Sigmoid colon (tissue), 7 donors: ENCODE measurements around the gene METTL27. TPM values are rescaled to one million over a fixed set of nuclear protein-coding genes. Genes with fewer than 3 reads are reported as not detected.
"Not testable (repeated sequence)": the region's sequence is repeated elsewhere in the genome, so short reads cannot be mapped to it uniquely, and the experiment has no call there.

ENCODE experiments used
- DNase-seq: peaks from one replicate; pipeline ENCODE4 v3.0.0-alpha.2; 2019
- H3K27ac ChIP-seq, 4 donors: fragments of 200-600 bp; sonication (generic); one replicate each; pipeline ENCODE4 v1.5.1; 2016 to 2019; ENCODE audit warnings: mild to moderate bottlenecking in 1 of 4
- H3K27me3 ChIP-seq, 3 donors: fragments of 200-600 bp; sonication (generic); one replicate each; pipeline ENCODE4 v1.5.1; 2019; ENCODE audit warnings: mild to moderate bottlenecking in 1 of 3
- H3K36me3 ChIP-seq, 4 donors: fragments of 200-600 bp; sonication (generic); one replicate each; pipeline ENCODE4 v1.5.1; 2016 to 2019
- H3K4me1 ChIP-seq, 4 donors: fragments of 200-600 bp; sonication (generic); one replicate each; pipeline ENCODE4 v1.5.1; 2017 to 2019
- H3K4me3 ChIP-seq, 4 donors: fragments of 200-600 bp; sonication (generic); one replicate each; pipeline ENCODE4 v1.5.1; 2017 to 2019; ENCODE audit warnings: mild to moderate bottlenecking in 2 of 4, moderate library complexity in 1 of 4
- H3K9me3 ChIP-seq, 4 donors: fragments of 200-600 bp in 3 of 4; sonication (generic) in 3 of 4; one replicate each; pipeline versions ENCODE4 v1.5.1 to v1.6.1; 2013 to 2019
- EP300 ChIP-seq, 4 donors: sonication (generic); formaldehyde crosslinking; IDR thresholded peaks; one replicate each; pipeline ENCODE4 v1.6.1; 2017; ENCODE audit warnings: antibody characterized with exemption in 4 of 4
- POLR2A ChIP-seq, 2 donors: fragments of 450-650 bp; IDR thresholded peaks; one replicate each; pipeline ENCODE4 v1.6.1; 2016; ENCODE audit warnings: antibody characterized with exemption in 2 of 2, mild to moderate bottlenecking in 2 of 2, moderate library complexity in 2 of 2
- POLR2AphosphoS5 ChIP-seq, 4 donors: sonication (generic); formaldehyde crosslinking; IDR thresholded peaks; one replicate each; pipeline ENCODE4 v1.6.1; 2017; ENCODE audit warnings: antibody characterized with exemption in 4 of 4
- WGBS, 2 donors: extraction: QIAGEN DNeasy Blood & Tissue Kit; methylation state at CpG; one replicate each; pipeline ENCODE4 v1.1.7; 2013; 5-methylcytosine and 5-hydroxymethylcytosine counted together
- intact Hi-C: fragments of 100-400 bp; cut with DNase I; formaldehyde crosslinking; loops from one replicate; pipeline ENCODE4 v1.15.1; 2023
- polyA plus RNA-seq, 3 donors: library from polyadenylated mRNA; stranded (reverse); fragments of 200-250 nt; gene quantifications; one replicate each; pipeline ENCODE4 v1.2.3, GENCODE V29; 2013
- total RNA-seq, 4 donors: library from RNA; depleted of rRNA; stranded (reverse); fragments of >200 nt; gene quantifications; one replicate each; pipeline ENCODE4 v1.1.0, GENCODE V29; 2016
- TF ChIP-seq, protein P1 (sequence below), 4 experiments: fragments of 450-650 bp in 3 of 4; fragments of 200-600 bp in 1 of 4; IDR thresholded peaks; one replicate each; pipeline ENCODE4 v1.5.1; 2016 to 2019; ENCODE audit warnings: antibody characterized with exemption in 4 of 4, mild to moderate bottlenecking in 3 of 4, moderate library complexity in 2 of 4
- donor health status: healthy with polysubstance abuse.
- donor health status: Bipolar disorder and iron deficiency.
- donor health status: healthy.

METTL27 gene
- total and polyA plus RNA-seq, 7 donors = 0.99 to 12.3 (median 2.9) TPM

DNA sequence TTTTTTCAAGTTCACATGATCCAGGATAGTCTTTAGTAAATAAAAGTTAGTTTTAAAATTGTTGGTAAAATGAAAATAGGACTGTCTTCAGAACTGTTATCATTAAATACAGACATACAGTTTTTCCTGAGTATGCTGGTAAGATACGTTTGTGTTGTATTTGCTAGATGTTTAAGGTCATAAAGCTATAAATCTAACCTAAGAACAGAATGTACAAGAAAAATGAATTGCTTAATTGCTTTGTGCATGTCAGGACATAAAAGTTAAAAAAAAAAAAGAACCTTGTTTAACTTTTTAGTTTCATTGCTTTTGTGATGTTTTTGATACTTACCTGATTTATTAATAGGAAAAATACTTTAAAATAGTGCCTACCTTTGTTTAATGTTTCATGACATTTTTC is 40.7 kb downstream of the METTL27 start:
- Histone ChIP-seq H3K4me3 (no peak overlapping the region), H3K9me3 (no peaks in the 10 kb centered on the region), H3K27me3 (no peaks in the 10 kb centered on the region), H3K4me1 (no peaks in the 10 kb centered on the region), H3K36me3 (no peaks in the 10 kb centered on the region), H3K27ac (no peak overlapping the region)
- intact Hi-C loops = no loop called here
- TF ChIP-seq, protein P1, sequence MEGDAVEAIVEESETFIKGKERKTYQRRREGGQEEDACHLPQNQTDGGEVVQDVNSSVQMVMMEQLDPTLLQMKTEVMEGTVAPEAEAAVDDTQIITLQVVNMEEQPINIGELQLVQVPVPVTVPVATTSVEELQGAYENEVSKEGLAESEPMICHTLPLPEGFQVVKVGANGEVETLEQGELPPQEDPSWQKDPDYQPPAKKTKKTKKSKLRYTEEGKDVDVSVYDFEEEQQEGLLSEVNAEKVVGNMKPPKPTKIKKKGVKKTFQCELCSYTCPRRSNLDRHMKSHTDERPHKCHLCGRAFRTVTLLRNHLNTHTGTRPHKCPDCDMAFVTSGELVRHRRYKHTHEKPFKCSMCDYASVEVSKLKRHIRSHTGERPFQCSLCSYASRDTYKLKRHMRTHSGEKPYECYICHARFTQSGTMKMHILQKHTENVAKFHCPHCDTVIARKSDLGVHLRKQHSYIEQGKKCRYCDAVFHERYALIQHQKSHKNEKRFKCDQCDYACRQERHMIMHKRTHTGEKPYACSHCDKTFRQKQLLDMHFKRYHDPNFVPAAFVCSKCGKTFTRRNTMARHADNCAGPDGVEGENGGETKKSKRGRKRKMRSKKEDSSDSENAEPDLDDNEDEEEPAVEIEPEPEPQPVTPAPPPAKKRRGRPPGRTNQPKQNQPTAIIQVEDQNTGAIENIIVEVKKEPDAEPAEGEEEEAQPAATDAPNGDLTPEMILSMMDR (IDR thresholded peaks at IDR 0.05) = no peak
- no peak for TF ChIP-seq POLR2A (IDR thresholded peaks at IDR 0.05)
- TF ChIP-seq POLR2AphosphoS5 (IDR thresholded peaks at IDR 0.05) = no peak
- TF ChIP-seq EP300 (IDR thresholded peaks at IDR 0.05) = no peak
- WGBS, 2 donors = 6 to 25% methylated on average over 1 of the region's 1 CpG
- DNase-seq = no peak

DNA sequence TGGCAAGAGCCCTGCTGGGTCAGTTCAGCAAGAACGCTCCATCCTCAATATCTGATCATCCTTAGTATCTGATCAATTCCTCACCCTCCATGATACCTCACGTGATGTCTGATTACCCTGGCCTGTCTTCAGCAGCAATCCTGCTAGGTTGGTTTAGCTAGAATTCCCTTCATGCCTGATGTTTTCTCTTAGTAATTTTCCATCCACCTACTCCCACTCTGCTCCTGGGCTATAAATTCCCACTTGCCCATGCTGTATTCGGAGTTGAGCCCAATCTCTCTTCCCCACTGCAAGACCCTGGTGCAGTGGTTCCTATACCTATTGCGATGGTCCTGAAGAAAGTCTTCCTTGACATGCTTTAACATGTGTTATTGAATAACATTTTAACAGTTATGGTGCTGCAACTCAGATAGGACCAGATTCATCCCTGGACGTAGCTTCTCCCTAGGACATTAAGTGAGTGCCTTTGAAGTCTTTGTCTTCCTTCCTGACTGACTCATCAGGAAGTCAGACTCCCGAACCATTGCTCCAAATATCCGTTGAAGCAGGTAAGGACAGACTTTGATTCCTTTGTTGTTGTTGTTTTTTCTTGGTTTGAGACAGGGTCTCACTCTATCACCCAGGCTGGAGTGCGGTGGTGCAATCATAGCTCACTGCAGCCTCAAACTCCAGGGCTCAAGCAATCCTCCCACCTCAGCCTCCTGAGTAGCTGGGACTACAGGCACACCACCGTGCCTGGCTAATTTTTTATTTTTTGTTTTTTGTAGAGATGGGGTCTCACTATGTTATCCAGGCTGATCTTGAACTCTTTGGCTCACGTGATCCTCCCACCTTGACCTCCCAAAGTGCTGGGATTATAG is 42.8 kb downstream of the METTL27 start:
- no peak for TF ChIP-seq EP300 (IDR thresholded peaks at IDR 0.05)
- TF ChIP-seq, protein P1 (IDR thresholded peaks at IDR 0.05) = peak in 1 of 4 experiments; percentile 7

DNA sequence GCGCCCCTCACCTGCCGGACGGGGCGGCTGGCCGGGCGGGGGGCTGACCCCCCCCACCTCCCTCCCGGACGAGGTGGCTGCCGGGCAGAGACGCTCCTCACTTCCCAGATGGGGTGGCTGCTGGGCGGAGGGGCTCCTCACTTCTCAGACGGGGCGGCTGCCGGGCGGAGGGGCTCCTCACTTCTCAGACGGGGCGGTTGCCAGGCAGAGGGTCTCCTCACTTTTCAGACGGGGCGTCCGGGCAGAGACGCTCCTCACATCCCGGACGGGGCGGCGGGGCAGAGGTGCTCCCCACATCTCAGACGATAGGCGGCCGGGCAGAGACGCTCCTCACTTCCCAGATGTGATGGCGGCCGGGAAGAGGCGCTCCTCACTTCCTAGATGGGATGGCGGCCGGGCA is 45.1 kb downstream of the METTL27 start:
- H3K4me1 ChIP-seq, H3K4me3 ChIP-seq, H3K9me3 ChIP-seq, H3K27me3 ChIP-seq, intact Hi-C loops, H3K36me3 ChIP-seq, H3K27ac ChIP-seq: not testable (repeated sequence)
- WGBS, 2 donors = 95 to 96% methylated on average over 26 to 32 of the region's 34 CpGs
- DNase-seq = peak; percentile 27

More for the DNA sequence above, 42.8 kb downstream of the METTL27 start:
- DNase-seq = peak; percentile 2
- Histone ChIP-seq H3K27ac (no peak overlapping the region), H3K4me3 (no peak overlapping the region), H3K4me1 (no peaks in the 10 kb centered on the region), H3K9me3 (no peaks in the 10 kb centered on the region), H3K27me3 (peaks cover 0 to 5% (median 2%) of the 10 kb centered on the region in 3 donors), H3K36me3 (no peaks in the 10 kb centered on the region)
- intact Hi-C loops = no loop called here
- WGBS, 2 donors = 57 to 67% methylated on average over 10 of the region's 10 CpGs

DNA sequence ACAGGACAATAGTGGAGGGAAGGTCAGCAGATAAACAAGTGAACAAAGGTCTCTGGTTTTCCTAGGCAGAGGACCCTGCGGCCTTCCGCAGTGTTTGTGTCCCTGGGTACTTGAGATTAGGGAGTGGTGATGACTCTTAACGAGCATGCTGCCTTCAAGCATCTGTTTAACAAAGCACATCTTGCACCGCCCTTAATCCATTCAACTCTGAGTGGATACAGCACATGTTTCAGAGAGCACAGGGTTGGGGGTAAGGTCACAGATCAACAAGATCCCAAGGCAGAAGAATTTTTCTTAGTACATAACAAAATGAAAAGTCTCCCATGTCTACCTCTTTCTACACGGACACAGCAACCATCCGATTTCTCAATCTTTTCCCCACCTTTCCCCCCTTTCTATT is 45.7 kb downstream of the METTL27 start:
- intact Hi-C loops, H3K4me3 ChIP-seq, H3K36me3 ChIP-seq, DNase-seq, H3K27ac ChIP-seq, H3K27me3 ChIP-seq, H3K4me1 ChIP-seq, H3K9me3 ChIP-seq: not testable (repeated sequence)
- WGBS, 2 donors = 46 to 75% methylated on average over 3 to 4 of the region's 6 CpGs

DNA sequence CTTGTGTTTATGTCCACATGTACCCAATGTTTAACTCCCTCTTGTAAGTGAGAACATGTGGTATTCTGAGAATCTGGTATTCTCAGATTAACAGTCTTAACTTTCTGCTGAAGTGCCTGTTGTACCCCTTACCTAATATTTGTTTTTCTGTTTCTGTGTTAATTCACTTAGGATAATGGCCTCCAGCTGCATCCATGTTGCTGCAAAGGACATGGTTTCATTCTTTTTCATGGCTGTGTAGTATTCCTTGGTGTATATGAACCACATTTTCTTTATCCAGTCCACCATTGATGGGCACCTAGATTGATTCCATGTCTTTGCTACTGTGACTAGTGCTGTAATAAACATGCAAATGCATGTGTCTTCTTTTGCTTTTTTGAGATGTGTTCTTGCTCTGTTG is 47.1 kb downstream of the METTL27 start:
- H3K9me3 ChIP-seq, H3K4me1 ChIP-seq, H3K36me3 ChIP-seq, H3K27me3 ChIP-seq, H3K27ac ChIP-seq, DNase-seq, intact Hi-C loops, H3K4me3 ChIP-seq: not testable (repeated sequence)

DNA sequence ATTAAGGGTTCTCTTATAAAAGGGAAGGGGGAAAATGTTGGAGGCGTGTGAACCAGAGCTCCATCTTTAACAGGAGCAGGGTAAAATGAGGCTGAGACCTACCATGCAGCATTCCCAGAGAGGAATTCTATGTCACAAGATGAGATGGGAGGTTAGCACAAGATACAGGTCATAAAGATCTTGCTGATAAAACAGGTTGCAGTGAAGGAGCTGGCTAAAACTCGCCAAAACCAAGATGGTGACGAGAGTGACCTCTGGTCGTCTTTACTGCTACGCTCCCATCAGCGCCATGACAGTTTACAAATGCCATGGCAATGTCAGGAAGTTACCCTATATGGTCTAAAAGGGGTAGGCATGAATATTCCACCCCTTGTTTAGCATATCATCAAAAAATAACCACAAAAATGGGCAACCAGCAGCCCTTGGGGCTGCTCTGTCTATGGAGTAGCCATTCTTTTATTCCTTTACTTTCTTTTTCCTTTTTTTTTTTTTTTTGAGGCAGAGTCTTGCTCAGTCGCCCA is 51.1 kb downstream of the METTL27 start:
- intact Hi-C loops, H3K27me3 ChIP-seq, H3K36me3 ChIP-seq, H3K9me3 ChIP-seq, H3K4me1 ChIP-seq, H3K27ac ChIP-seq, DNase-seq, H3K4me3 ChIP-seq: not testable (repeated sequence)
- 82 to 91% methylated on average over 7 of the region's 7 CpGs for WGBS, 2 donors

DNA sequence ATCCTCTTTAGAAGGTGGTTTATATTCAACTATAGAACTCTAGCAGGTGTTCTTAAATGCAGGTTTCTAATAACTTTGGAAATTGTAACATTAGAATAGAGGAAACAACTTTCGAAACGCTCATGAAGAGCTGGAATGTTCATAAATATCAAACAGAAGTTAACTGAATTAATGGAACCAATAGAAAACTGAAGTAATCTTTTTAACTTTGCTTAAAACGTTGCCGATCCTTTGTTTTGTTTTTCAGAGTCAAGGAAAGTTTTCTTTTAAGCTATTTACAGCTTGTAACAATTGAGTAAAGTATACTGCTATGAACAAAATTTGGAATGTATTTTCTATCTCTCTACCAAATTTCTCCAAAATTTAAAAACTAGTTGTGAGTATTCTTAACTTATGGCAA is 53.3 kb downstream of the METTL27 start:
- Histone ChIP-seq H3K9me3 (no peaks in the 10 kb centered on the region), H3K27ac (no peak overlapping the region), H3K4me1 (no peaks in the 10 kb centered on the region), H3K4me3 (no peak overlapping the region), H3K36me3 (no peaks in the 10 kb centered on the region), H3K27me3 (no peaks in the 10 kb centered on the region)
- DNase-seq = no peak
- TF ChIP-seq, protein P1 (IDR thresholded peaks at IDR 0.05) = no peak
- no peak for TF ChIP-seq POLR2AphosphoS5 (IDR thresholded peaks at IDR 0.05)
- WGBS, 2 donors = 91 to 92% methylated on average over 4 of the region's 4 CpGs
- intact Hi-C loops = no loop called here

DNA sequence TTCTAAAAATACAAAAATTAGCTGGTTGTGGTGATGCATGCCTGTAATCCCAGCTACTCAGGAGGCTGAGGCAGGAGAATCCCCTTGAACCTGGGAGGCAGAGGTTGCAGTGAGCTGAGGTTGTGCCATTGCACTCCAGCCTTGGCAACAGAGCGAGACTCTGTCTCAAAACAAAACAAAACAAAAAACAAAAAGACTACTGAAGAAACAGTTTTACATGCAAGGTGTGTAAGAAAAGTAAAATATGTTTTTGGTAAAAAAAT is 54.6 kb downstream of the METTL27 start:
- 14 to 55% methylated on average over 1 of the region's 1 CpG for WGBS, 2 donors
- H3K9me3 ChIP-seq, H3K27me3 ChIP-seq, intact Hi-C loops, DNase-seq, H3K4me3 ChIP-seq, H3K4me1 ChIP-seq, H3K27ac ChIP-seq, H3K36me3 ChIP-seq: not testable (repeated sequence)
